HG03342 (cell line): ENCODE measurements around the gene GCLM.
"Not testable (repeated sequence)": the region's sequence is repeated elsewhere in the genome, so short reads cannot be mapped to it uniquely, and the experiment has no call there.

Experiments
- ATAC-seq: cut with Tn5 transposase; IDR thresholded peaks from one replicate; pipeline ENCODE4 v1.9.1; 2021; ENCODE audit warnings: mild to moderate bottlenecking, moderate library complexity; ENCODE audit not compliant: unreplicated experiment

Gene GCLM

DNA sequence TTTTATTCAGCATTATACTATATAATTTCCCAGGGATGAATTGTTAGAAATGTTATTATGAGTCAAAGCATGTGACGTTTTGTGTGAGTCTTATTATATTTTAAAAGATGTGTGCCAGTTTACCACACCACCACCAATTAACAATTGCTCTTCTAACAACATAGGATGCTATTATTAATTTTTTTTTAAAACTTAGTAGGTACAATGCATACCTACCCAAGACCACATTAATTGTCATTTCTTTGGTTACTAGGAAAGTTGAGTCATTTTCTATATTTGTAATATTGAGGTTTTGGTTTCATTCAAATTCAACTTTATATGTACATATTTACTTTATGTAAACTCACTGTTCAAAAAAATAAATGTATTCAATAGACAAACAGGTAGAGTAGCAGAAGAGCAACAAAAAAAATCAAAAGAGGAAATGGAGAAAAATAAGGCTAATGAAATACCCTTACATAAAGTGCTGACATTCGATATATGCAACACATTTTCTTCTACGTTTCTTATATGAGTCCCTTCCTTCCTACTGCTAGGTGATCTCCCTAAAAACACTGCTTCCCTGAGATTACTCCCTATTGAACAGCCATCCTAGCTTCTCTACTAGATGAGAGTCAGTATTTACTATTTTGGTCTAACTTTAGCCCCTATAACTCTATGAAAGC is 9.6 kb downstream of the GCLM start:
- ATAC-seq = no peak

DNA sequence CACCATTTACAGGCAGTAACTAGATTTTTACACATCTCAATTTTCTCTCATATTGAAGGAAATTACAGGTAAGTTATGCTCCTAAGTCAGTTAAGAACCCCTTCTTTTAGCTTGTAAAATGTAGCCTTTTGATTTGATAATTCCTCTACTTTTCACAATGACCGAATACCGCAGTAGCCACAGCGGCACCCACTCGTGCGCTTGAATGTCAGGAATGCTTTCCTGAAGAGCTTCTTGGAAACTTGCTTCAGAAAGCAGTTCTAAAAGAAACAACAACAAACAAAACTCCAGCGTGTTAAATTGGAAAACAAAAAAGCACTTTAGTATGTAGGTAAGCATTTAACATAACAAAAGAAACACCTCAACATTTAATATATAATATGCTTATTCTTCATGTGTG is 20.3 kb downstream of the GCLM start:
- ATAC-seq = no peak

DNA sequence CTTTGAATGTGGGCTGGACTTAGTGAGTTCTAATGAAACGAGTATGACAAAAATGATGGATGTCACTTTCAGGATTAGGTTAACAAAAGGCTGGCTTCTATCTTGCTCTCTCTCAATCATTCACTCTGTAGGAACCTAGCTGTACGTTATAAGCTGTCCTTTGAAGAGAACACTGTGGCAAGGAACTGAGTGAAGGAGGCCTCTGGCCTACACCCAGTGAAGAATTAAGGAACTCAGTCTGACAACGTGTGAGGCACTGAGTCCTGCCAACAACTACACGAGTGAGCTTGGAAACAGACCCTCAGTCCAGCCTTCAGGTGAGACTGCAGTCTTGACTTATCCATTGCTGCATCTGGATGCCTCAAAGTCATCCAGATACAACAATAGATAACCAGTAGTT is 27.0 kb downstream of the GCLM start:
- ATAC-seq = no peak

DNA sequence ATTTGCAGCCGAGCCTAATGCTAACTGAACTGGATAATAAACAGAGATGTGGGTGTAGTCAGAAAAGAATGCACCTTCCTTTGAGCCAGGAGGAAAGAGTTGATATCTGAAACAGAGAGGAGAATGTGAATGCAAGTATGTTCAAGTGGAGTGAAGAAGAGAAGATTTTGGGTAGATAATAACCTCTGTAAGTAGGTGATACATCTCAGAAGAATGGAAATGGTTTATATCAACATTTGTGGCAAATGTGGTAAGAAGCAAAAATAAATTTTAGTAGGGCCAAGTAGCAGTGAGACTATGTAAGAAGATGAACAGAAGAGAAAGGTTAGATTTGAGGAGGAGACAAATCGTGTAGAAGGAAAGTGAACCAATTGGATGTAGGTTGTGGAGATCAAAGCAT is 28.5 kb downstream of the GCLM start:
- no peak for ATAC-seq

DNA sequence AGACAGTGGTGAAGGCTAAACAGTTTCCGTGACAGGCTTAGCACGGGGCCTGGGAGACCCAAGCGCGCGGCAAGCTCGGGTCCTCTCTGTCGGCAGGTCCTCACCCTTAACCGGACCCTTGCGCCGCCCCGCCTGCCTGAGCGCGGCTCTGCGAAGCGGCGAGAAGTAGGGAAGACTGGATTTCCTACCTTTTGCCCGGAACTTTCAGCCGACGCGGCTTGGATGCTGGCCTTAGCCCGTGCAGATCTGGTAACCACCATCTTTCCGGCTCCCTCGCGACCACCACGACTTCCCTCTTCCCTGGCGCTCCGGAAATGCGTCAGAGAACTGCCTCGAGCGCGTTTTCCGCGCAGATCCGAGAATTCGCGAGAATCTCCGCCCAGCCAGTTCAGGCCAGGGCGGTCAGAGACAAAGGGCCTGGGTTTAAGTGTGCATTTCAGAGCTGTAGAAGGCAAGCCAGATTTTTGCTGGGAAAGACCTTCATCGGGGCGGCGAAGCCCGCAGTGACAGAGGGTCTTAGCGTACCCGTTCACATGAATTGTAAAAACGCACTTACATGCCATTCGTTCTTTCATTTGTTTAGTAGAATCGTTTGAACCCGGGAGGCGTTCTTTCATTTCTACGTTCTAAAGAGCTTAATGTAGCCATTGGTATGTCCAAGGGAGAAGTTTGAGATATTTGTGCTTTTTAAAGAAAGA is 30.2 kb downstream of the GCLM start, which contains the start of gene DNTTIP2:
TSS of gene DNTTIP2 (minus strand) at position 318 of the 698 bp plus-strand sequence. CDS start at position 260, 58 bp downstream.
- peak; percentile 94 for ATAC-seq

DNA sequence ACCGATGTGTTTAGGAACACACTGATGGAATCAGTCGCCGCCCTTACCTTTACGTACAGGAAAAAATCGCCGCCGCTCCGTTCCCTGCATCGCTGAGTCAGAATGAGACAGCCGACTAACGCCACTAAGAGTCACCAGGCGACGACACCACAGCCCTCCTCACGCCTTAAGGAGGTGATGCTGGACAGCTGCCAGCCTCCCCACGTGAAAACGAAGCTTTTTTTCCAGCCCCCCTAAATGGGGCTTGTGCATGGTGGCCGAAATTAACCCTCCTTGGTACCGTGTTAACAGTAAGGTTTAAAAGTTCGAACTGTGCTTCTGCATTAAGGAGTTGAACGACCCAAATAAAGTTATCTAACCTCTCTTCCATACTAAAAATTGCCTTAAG is 30.7 kb downstream of the GCLM start:
- ATAC-seq = peak; percentile 54

DNA sequence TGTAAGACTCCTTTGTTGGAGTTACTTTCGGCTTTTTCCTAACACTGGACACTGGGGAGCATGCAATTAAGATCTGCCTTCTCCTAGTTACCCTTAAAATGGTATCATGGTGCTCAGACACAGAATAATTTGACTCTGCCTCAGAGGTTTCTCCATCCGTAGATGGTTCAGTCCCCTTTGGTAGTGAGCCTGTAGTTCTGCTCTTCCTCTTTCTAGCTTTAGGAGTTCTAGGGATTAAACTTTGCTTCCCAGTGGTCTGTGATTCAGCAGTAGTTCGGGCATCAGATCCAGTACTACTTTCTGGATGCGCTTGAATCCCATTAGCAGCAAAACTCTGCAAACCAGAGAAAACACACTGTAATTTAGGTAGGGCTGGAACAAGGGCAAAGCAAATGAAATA is 31.7 kb downstream of the GCLM start:
- no peak for ATAC-seq

DNA sequence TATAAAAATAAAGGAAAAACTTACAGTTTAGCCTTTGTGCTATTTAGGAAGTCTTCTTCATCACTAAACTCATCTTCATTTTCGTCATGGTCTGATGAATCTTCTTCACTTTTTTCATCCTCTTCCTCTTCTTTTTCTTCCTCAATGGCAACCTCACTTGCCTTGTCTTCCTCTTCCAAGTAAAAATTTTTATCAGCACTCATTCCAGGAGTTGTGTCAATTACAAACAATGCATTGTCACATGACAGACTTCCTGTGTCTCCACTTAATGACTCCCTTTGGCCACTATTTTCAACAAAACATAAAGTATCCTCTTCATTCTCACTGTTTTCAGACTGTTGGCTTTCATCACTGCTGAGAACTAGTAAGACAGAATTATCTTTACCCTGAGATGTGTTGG is 33.0 kb downstream of the GCLM start:
- ATAC-seq = no peak

DNA sequence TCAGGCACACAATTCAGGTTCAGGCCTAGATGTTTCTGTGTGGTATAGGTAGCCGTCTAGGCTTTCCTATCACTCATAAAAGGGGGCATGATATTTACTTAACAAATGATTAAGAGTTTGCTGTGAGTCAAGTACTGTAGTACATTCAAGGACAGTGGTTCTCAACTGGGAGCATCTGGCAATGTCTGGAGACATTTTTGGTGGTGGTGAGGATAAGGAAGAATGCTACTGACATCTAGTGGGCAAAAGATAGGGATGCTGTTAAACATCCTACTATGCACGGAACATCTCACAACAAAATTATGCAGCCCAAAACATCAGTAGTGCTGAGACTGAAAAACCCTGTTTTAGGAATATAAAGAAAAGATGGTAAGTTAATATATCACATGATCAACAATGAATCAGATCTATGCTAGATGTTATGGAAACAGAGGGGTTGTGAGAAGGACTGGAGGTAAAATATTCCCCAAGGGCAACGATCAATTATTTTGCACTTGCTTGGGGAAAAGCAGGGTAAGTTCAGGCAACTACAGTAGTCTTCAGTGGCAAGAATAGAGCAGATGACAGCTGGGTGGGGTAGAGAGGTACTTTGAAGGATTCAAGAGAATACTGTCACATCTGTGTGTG is 35.1 kb downstream of the GCLM start:
- ATAC-seq = no peak

DNA sequence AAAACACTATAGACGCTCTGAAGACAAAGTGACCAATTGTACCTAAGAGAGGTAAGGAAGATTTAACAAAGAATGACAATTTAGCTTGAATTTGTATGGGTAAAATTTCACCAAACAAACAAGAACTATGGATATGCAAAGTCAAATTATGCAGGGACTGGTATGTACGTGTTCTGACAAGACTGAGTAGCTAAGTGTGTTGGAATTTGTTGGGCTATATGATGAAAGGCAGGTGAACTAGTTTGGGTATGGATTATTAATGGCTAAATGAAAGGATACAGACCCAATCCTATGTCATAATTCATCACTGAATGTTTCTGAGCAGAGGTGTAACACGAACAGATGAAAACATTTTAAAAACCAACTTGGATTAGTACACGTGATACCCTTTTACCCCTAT is 37.9 kb downstream of the GCLM start:
- ATAC-seq = no peak

DNA sequence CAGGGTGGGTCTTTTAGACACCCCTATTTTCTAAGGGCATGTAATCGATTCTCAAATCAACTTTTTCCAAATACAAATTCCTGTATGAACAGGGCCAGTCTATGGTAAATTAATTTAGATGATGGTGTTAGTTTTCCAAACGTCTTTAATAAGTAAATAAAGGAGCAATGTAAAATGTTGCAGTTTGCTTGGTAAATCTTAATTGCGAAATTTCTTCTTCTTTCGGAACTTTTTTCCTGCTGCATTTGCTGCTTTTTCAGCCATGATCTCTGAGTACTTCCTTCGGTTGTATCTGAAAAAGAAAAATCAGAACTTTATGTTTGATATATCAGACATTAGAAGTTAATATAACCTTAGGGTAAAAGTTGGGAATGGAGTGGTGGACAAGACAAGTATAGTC is 39.6 kb downstream of the GCLM start:
- no peak for ATAC-seq

DNA sequence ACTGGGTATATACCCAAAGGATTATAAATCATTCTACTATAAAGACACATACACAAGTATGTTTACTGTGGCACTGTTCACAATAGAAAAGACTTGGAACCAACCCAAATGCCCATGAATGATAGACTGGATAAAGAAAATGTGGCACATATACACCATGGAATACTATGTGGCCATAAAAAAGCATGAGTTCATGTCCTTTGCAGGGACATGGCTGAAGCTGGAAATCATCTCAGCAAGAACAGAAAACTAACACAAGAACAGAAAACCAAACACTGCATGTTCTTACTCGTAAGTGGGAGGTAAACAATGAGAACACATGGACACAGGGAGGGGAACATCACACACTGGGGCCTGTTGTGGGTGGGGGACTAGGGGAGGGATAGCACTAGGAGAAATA is 40.7 kb downstream of the GCLM start:
- not testable (repeated sequence) for ATAC-seq

DNA sequence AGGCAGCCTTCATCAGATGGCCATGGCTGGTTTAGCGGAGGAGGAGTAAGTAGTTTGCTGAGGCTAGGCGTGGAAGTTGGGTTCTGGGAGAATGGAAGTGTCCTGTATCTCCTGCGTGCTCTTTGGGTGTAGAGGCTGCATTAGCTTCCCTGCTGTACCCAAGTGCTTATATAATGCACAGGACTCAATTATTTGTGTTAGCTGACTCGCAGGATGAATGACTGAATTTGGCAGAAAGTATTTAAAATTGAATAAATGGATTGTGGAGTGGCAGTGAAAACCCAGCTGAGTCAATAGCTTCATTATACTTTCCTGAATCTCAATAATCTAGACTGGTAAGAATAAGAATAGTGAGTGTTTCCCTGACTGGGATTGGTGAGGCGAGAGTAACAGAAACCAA is 44.0 kb downstream of the GCLM start:
- no peak for ATAC-seq

DNA sequence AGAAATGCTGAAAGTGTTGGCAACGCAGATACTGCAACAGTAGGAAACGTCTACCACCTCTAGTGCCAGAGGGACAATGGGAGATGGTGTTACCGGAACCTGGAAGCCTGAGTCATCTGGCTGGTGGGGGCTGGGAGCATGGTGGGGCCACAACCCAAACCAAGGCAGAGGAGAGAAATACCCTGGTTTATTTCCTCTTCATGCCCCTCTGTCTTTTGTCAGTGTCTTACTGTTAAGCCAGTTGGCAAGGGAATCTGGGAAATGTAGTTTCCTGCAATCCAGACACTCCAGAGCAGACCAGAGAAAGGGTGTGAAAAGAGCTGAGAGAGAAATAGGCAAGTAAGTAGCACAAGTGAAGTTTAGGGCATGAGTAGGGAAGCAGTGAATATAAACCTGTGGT is 45.1 kb downstream of the GCLM start:
- no peak for ATAC-seq

DNA sequence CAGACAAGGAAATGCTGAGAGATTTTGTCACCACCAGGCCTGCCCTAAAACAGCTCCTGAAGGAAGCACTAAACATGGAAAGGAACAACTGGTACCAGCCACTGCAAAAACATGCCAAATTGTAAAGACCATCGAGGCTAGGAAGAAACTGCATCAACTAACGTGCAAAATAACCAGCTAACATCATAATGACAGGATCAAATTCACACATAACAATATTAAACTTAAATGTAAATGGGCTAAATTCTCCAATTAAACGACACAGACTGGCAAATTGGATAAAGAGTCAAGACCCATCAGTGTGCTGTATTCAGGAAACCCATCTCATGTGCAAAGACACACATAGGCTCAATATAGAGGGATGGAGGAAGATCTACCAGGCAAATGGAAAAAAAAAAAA is 51.6 kb downstream of the GCLM start:
- not testable (repeated sequence) for ATAC-seq

DNA sequence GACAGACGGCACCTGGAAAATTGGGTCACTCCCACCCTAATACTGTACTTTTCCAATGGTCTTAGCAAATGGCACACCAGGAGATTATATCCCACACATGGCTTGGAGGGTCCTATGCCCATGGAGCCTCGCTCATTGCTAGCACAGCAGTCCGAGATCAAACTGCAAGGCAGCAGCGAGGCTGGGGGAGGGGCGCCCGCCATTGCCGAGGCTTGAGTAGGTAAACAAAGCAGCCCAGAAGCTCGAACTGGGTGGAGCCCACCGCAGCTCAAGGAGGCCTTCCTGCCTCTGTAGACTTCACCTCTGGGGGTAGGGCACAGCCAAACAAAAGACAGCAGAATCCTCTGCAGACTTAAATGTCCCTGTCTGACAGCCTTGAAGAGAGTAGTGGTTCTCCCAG is 53.2 kb downstream of the GCLM start:
- ATAC-seq = not testable (repeated sequence)

DNA sequence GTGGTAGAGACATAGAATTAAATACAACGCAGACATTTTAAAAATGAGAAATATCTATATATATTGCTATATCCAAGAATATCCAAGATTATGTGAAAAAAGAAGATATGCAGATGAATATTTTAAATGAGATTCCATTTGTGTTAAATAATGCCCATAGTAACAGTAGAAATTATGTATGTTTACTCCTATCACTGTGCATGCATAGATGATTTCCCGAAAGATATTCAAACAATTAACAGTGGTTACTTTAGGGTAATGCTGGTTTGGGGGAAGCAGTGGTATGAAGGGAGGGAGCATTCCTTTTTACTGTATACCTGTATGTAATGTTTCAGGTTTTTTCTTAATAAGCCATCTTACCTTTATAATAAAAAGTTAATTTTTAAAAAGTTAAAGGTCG is 55.3 kb downstream of the GCLM start:
- no peak for ATAC-seq

DNA sequence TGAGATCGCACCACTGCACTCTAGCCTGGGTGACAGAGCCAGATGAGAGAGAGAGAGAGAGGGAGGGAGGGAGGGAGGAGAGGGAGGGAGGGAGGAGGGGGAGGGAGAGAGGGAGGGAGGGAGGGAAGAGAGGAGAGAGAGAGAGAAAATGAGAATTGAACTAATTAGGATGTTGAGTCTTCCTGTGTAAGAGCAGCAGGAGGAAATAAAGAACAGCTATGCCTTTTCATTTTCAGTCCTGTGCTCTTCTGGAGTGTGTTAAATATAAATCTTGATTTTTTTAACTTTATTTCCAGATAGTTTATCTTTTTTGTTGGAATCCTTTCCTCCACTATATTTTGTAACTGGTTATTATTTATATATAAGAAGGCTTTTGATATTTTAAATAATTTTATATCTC is 57.4 kb downstream of the GCLM start:
- no peak for ATAC-seq

DNA sequence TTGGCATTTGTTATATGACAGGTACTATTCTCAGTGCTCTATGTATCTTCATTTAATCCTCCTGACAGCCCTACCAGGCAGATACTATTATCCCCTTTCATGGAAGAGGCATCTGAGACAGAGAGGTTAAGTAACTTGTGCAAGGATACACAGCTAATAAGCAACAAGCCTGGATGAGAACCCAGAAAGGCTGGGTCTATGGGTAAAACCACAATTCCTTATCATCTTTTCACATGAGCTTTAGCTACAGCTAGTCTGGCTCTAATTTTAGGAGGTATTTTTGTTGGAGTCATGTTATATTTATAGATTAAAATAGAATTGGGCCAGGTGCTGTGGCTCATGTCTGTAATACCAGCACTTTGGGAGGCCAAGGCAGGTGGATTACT is 57.9 kb downstream of the GCLM start:
- no peak for ATAC-seq

DNA sequence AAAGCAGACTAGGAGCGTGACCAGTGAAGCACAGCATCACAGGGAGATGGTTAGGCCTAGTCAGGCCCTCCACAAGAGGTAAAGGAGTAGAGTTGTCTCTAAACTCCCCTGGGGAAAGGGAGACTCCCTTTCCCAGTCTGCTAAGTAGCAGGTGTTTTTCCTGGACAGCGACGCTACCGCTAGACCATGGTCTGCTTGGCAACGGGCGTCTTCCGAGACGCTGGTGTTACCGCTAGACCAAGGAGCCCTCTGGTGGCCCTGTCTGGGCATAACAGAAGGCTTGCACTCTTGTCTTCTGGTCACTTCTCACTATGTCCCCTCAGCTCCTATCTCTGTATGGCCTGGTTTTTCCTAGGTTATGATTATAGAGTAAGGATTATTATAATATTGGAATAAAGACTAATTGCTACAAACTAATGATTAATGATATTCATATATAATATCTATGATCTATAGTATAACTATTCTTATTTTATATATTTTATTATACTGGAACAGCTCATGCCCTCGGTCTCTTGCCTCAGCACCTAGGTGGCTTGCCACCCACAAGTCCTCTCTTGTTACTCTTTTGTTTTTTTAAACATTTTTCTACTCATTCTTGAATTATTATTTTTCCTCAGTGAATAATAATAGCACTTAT is 58.4 kb downstream of the GCLM start:
- ATAC-seq = not testable (repeated sequence)

DNA sequence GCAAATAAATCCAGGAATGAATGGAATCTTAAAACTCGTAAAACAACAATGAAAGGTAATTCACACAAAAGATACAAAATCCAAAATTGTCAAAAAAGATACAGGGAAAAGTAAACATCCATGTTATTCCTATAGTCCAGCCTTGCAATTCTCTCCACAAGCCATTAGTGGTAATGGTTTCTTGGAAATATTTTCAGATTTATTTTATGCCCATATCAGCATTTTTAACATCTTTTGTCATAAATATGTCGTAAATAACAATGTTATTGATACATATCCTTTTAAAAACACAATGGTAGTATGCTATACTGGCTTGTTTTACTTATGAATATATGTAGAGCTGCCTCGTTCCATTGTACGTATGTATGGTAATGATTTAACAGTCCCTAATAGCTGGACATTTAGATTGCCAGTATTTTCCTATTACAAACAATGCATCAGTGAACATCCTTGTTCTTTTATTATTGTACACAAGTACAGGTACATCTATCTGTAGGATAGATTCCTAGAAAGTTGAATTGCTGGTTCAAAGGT is 60.8 kb downstream of the GCLM start:
- no peak for ATAC-seq
